IMR-90 (cell line): ENCODE measurements around the gene KRTAP2-1. TPM values are rescaled to one million over a fixed set of nuclear protein-coding genes. Genes with fewer than 3 reads are reported as not detected.

Experiments used
- ATAC-seq: fragments of 200-7000 bp; cut with Tn5 transposase; 2 replicates; pipeline ENCODE4 v1.9.1; 2020; ENCODE audit warnings: low read depth, mild to moderate bottlenecking, moderate library complexity
- BruUV-seq: library from RNA; stranded (reverse); fragments of 400-500 nt; replicated peaks from 2 replicates; lab custom pipeline; 2021; lab: Mats Ljungman, UMichigan
- CTCF ChIA-PET: fragments of 300-600 bp; formaldehyde crosslinking; extraction: SDS; loops from one replicate; lab custom pipeline; 2021; ENCODE audit warnings: antibody characterized with exemption; lab: Yijun Ruan, JAX
- POLR2A ChIA-PET: fragments of 300-600 bp; sonication (Branson Sonifier 250); formaldehyde crosslinking; loops from one replicate; lab custom pipeline; 2022; ENCODE audit warnings: antibody characterized with exemption; ENCODE audit not compliant: unreplicated experiment; lab: Charles Lee
- DNase-seq: peaks from one replicate; pipeline ENCODE4 v3.0.0; 2013
- H2AFZ ChIP-seq: replicated peaks from 2 replicates; pipeline ENCODE3; 2013; ENCODE audit warnings: low read length, mild to moderate bottlenecking; ENCODE audit not compliant: poor library complexity
- H2AK5ac ChIP-seq: 2 replicates; pipeline ENCODE4 v1.6.1; 2013; ENCODE audit warnings: low read depth, low read length, inconsistent platforms
- H2AK9ac ChIP-seq: replicated peaks from 2 replicates; pipeline ENCODE3; 2013; ENCODE audit warnings: mild to moderate bottlenecking, low read depth, low read length, moderate library complexity; ENCODE audit not compliant: poor library complexity
- H2BK120ac ChIP-seq: 2 replicates; pipeline ENCODE4 v1.6.1; 2013; ENCODE audit warnings: low read depth, low read length, inconsistent platforms
- H2BK15ac ChIP-seq: 3 replicates; pipeline ENCODE4 v1.6.1; 2013; ENCODE audit warnings: low read depth, low read length, inconsistent platforms
- H2BK20ac ChIP-seq: 2 replicates; pipeline ENCODE4 v1.6.1; 2013; ENCODE audit warnings: low read depth, mild to moderate bottlenecking, inconsistent platforms, low read length, moderate library complexity
- H2BK5ac ChIP-seq: 2 replicates; pipeline ENCODE4 v1.6.1; 2013; ENCODE audit warnings: mild to moderate bottlenecking, low read depth, low read length, inconsistent platforms; ENCODE audit not compliant: poor library complexity, severe bottlenecking
- H3K14ac ChIP-seq: replicated peaks from 2 replicates; pipeline ENCODE4 v1.6.1; 2013; ENCODE audit warnings: low read depth, low read length, inconsistent platforms
- H3K18ac ChIP-seq: 2 replicates; pipeline ENCODE4 v1.6.1; 2013; ENCODE audit warnings: low read depth, low read length, control low read depth
- H3K23ac ChIP-seq: 2 replicates; pipeline ENCODE4 v1.6.1; 2013; ENCODE audit warnings: low read depth, low read length, inconsistent platforms
- H3K27ac ChIP-seq: 2 replicates; pipeline ENCODE4 v1.5.1; 2013; ENCODE audit warnings: mild to moderate bottlenecking, control low read depth, low read length; ENCODE audit not compliant: insufficient read depth
- H3K27me3 ChIP-seq: 2 replicates; pipeline ENCODE4 v1.6.1; 2013; ENCODE audit warnings: low read length; ENCODE audit not compliant: control insufficient read depth, insufficient read depth
- H3K36me3 ChIP-seq: 2 replicates; pipeline ENCODE4 v1.6.1; 2013; ENCODE audit warnings: low read length, mixed read lengths; ENCODE audit not compliant: control insufficient read depth, insufficient read depth
- H3K4ac ChIP-seq: 2 replicates; pipeline ENCODE4 v1.6.1; 2013; ENCODE audit warnings: low read depth, low read length, inconsistent platforms
- H3K4me1 ChIP-seq: 2 replicates; pipeline ENCODE4 v1.6.1; 2013; ENCODE audit warnings: low read length, mixed read lengths; ENCODE audit not compliant: control insufficient read depth, insufficient read depth
- H3K4me2 ChIP-seq: 2 replicates; pipeline ENCODE4 v1.6.1; 2013; ENCODE audit warnings: low read depth, mild to moderate bottlenecking, control low read depth, low read length, moderate library complexity
- H3K4me3 ChIP-seq: 2 replicates; pipeline ENCODE4 v1.5.1; 2013; ENCODE audit warnings: low read depth, mild to moderate bottlenecking, control low read depth, low read length, moderate library complexity; ENCODE audit not compliant: insufficient read depth
- H3K56ac ChIP-seq: 2 replicates; pipeline ENCODE4 v1.6.1; 2013; ENCODE audit warnings: low read length, inconsistent platforms; ENCODE audit not compliant: insufficient read depth; ENCODE audit errors: extremely low read depth
- H3K79me1 ChIP-seq, 2 experiments: 2 replicates each; pipeline ENCODE4 v1.6.1; 2013; ENCODE audit warnings: low read length in 2 of 2, inconsistent platforms in 1 of 2, low read depth in 1 of 2
- H3K9ac ChIP-seq: 2 replicates; pipeline ENCODE4 v1.6.1; 2013; ENCODE audit warnings: low read depth, low read length, control low read depth
- H3K9me1 ChIP-seq: 2 replicates; pipeline ENCODE4 v1.6.1; 2013; ENCODE audit warnings: low read length, inconsistent platforms; ENCODE audit not compliant: insufficient read depth
- H3K9me3 ChIP-seq: 2 replicates; pipeline ENCODE4 v1.6.1; 2013; ENCODE audit warnings: low read length; ENCODE audit not compliant: control insufficient read depth, insufficient read depth
- H4K20me1 ChIP-seq: 2 replicates; pipeline ENCODE4 v1.6.1; 2013; ENCODE audit warnings: low read length, inconsistent platforms; ENCODE audit not compliant: insufficient read depth
- H4K5ac ChIP-seq: 2 replicates; pipeline ENCODE4 v1.6.1; 2013; ENCODE audit warnings: mild to moderate bottlenecking, low read depth, low read length, control low read depth
- H4K8ac ChIP-seq, 2 experiments: 2 replicates each; pipeline ENCODE4 v1.6.1; 2013; ENCODE audit warnings: low read depth in 2 of 2, low read length in 2 of 2, control low read depth in 1 of 2, inconsistent platforms in 1 of 2
- H4K91ac ChIP-seq: 2 replicates; pipeline ENCODE4 v1.6.1; 2013; ENCODE audit warnings: low read depth, low read length, inconsistent platforms; ENCODE audit not compliant: insufficient read depth
- CEBPB ChIP-seq: IDR thresholded peaks from 2 replicates; pipeline ENCODE4 v1.6.1; 2012; ENCODE audit warnings: low read depth, low read length, improper control_type of control experiment
- CHD1 ChIP-seq: IDR thresholded peaks from 2 replicates; pipeline ENCODE4 v1.6.1; 2012; ENCODE audit warnings: low read depth, low read length, improper control_type of control experiment
- CTCF ChIP-seq: conservative IDR thresholded peaks from 2 replicates; pipeline ENCODE4 v1.5.1; 2012; ENCODE audit warnings: mild to moderate bottlenecking, low read depth, low read length, improper control_type of control experiment
- ELK1 ChIP-seq: fragments of 150-350 bp; IDR thresholded peaks from 2 replicates; pipeline ENCODE4 v1.6.1; 2016; ENCODE audit warnings: low read depth, mild to moderate bottlenecking, low read length, moderate library complexity, borderline replicate concordance
- FOS ChIP-seq: fragments of 150-350 bp; IDR thresholded peaks from 2 replicates; pipeline ENCODE4 v1.6.1; 2016; ENCODE audit warnings: low read depth, low read length
- MAFK ChIP-seq: IDR thresholded peaks from 2 replicates; pipeline ENCODE4 v1.6.1; 2012; ENCODE audit warnings: low read depth, low read length, improper control_type of control experiment
- MAZ ChIP-seq: IDR thresholded peaks from 2 replicates; pipeline ENCODE4 v1.6.1; 2012; ENCODE audit warnings: low read depth, mild to moderate bottlenecking, low read length, improper control_type of control experiment, moderate library complexity, borderline replicate concordance
- MXI1 ChIP-seq: IDR thresholded peaks from 2 replicates; pipeline ENCODE4 v1.6.1; 2012; ENCODE audit warnings: low read depth, mild to moderate bottlenecking, low read length, moderate library complexity, borderline replicate concordance
- POLR2A ChIP-seq: IDR thresholded peaks from 2 replicates; pipeline ENCODE4 v1.6.1; 2012; ENCODE audit warnings: mild to moderate bottlenecking, low read depth, low read length
- RAD21 ChIP-seq: IDR thresholded peaks from 2 replicates; pipeline ENCODE4 v1.6.1; 2012; ENCODE audit warnings: low read length, improper control_type of control experiment
- RCOR1 ChIP-seq: IDR thresholded peaks from 2 replicates; pipeline ENCODE4 v1.6.1; 2012; ENCODE audit warnings: mild to moderate bottlenecking, low read length, improper control_type of control experiment; ENCODE audit not compliant: insufficient replicate concordance
- RFX5 ChIP-seq: IDR thresholded peaks from 2 replicates; pipeline ENCODE4 v1.8.0; 2012; ENCODE audit warnings: low read depth, mild to moderate bottlenecking, low read length, moderate library complexity
- WGBS, 2 experiments: methylation state at CpG; one replicate each; pipeline versions ENCODE4 v1.1.5 to v1.1.7; 2013; ENCODE audit warnings: missing lambda C conversion rate in 2 of 2; ENCODE audit not compliant: insufficient read length in 1 of 2; ENCODE audit errors: extremely low coverage in 2 of 2; 5-methylcytosine and 5-hydroxymethylcytosine counted together
- dilution Hi-C: fragments of 300-500 bp; cut with HindIII; formaldehyde crosslinking; loops from one replicate; pipeline ENCODE4 v1.14.3; 2018; ENCODE audit warnings: low sequenced_read_pairs; ENCODE audit not compliant: unreplicated experiment
- in situ Hi-C: fragments of 300-500 bp; cut with MboI; formaldehyde crosslinking; loops from 3 replicates; pipeline ENCODE4 v1.14.3; 2019; ENCODE audit warnings: low sequenced_read_pairs, inconsistent platforms, mixed read lengths
- intact Hi-C: fragments of 100-400 bp; cut with micrococcal nuclease; formaldehyde crosslinking; loops from 2 replicates; pipeline ENCODE4 v1.10.0; 2022
- polyA plus RNA-seq, 3 experiments: library from polyadenylated mRNA; depleted of rRNA; stranded (reverse); fragments of >200 nt; gene quantifications; 2 replicates each; pipeline ENCODE4 v1.2.3, GENCODE V29; 2012; ENCODE audit warnings: low replicate concordance in 1 of 3
- total RNA-seq: library from RNA; depleted of rRNA; stranded (reverse); fragments of >200 nt; gene quantifications from 2 replicates; pipeline ENCODE4 v1.2.3, GENCODE V29; 2012
- TF ChIP-seq, protein P1 (sequence below): fragments of 150-350 bp; IDR thresholded peaks from 2 replicates; pipeline ENCODE4 v1.6.1; 2017; ENCODE audit warnings: mild to moderate bottlenecking, antibody characterized with exemption, low read length, low read depth

KRTAP2-1 gene
- total and polyA plus RNA-seq, 2 of the 4 experiments (the other 2 are of a cell fraction), result not detected

DNA sequence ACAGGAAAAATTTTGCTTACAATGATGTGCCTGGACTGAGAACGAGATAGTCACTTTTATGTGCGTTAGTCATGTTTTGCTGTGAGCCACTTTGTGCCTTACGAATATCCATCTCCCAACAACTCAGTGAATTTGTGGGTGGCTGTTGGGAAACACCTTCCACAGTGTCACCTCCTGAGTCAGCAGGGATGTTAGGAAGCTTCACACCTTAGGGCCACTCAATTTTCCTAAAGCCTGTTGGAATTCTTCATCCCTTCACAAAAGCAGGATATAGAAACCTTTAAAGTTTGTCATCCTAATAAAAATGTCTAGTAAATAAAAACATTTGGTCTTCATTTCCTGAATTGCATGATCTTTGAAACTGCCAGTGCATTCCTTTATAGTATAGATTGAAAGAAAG, 33.9 kb downstream of the KRTAP2-1 start:
- H3K36me3 ChIP-seq, result no peaks in the 10 kb centered on the region
- H3K27ac ChIP-seq, result no peak overlapping the region
- peak overlapping the region; percentile 18; the same call in 1 of the 2 replicates for H2BK120ac ChIP-seq
- H4K5ac ChIP-seq, result no peak overlapping the region
- dilution Hi-C loops, result no loop called here
- no peak overlapping the region for H3K4me3 ChIP-seq
- no peak overlapping the region for H2BK5ac ChIP-seq
- H2BK20ac ChIP-seq, result no peak overlapping the region
- H2AK9ac ChIP-seq, result no peak overlapping the region
- H4K8ac ChIP-seq, result peak overlapping the region in 1 of 2 experiments; percentile 34; a peak in 2 of 4 replicates
- H3K9me1 ChIP-seq, result no peaks in the 10 kb centered on the region; the same call in 1 of the 2 replicates
- H4K91ac ChIP-seq, result no peak overlapping the region
- H4K20me1 ChIP-seq, result no peaks in the 10 kb centered on the region
- no peak for TF ChIP-seq MAZ
- no peak for TF ChIP-seq RAD21
- TF ChIP-seq CEBPB, result no peak
- TF ChIP-seq RCOR1, result no peak
- no peak for TF ChIP-seq CHD1
- no peak for TF ChIP-seq MXI1
- no peak for TF ChIP-seq ELK1
- TF ChIP-seq POLR2A, result no peak
- no peak for TF ChIP-seq CTCF
- no peak for TF ChIP-seq RFX5
- TF ChIP-seq MAFK, result no peak
- TF ChIP-seq, protein P1, sequence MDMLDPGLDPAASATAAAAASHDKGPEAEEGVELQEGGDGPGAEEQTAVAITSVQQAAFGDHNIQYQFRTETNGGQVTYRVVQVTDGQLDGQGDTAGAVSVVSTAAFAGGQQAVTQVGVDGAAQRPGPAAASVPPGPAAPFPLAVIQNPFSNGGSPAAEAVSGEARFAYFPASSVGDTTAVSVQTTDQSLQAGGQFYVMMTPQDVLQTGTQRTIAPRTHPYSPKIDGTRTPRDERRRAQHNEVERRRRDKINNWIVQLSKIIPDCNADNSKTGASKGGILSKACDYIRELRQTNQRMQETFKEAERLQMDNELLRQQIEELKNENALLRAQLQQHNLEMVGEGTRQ, result no peak
- TF ChIP-seq FOS, result no peak
- peaks cover 1% of the 10 kb centered on the region; the same call in 1 of the 2 replicates for H3K4me1 ChIP-seq
- H3K79me1 ChIP-seq, result no peaks in the 10 kb centered on the region
- no peak overlapping the region for H3K14ac ChIP-seq
- intact Hi-C loops, result no loop called here
- no peak overlapping the region for H3K56ac ChIP-seq
- no peak overlapping the region for H3K18ac ChIP-seq
- H3K23ac ChIP-seq, result no peak overlapping the region
- no peak overlapping the region for H2AFZ ChIP-seq
- no peak overlapping the region for H3K4me2 ChIP-seq
- in situ Hi-C loops, result no loop called here
- ATAC-seq (no peak), DNase-seq (no peak)
- no peaks in the 10 kb centered on the region for H3K9me3 ChIP-seq
- no TSS peak for BruUV-seq
- H2BK15ac ChIP-seq, result 0 out of 3 replicates have a peak overlapping the region, but pooled peaks have one; percentile 40
- POLR2A ChIA-PET, result no interaction called here
- CTCF ChIA-PET, result no interaction called here
- H3K4ac ChIP-seq, result no peak overlapping the region
- no peaks in the 10 kb centered on the region; the same call in 1 of the 2 replicates for H3K27me3 ChIP-seq
- no peak overlapping the region for H3K9ac ChIP-seq
- no CpG with 5 or more reads among the region's 3 CpGs for WGBS, 2 experiments
- H2AK5ac ChIP-seq, result no peak overlapping the region
